Natural killer cell treated with Interleukin-12 subunit alpha and Interleukin-12 subunit beta and Interleukin-15 and Interleukin-18, amount 100 ng/mL, for 72 hours (primary cell): ENCODE measurements around the gene IL31. TPM values are rescaled to one million over a fixed set of nuclear protein-coding genes. Genes with fewer than 3 reads are reported as not detected.

Experiments
- ATAC-seq, 2 donors: fragments of 150-1000 bp; cut with Tn5 transposase in 1 of 2; sonication (Bioruptor Pico), chemical (Tn5 transposase) in 1 of 2; 2 replicates each; pipeline ENCODE4 v1.10.0; 2021
- DNase-seq: peaks from one replicate; pipeline ENCODE4 v3.0.0; 2022; ENCODE audit warnings: low spot score
- H3K27ac Mint-ChIP-seq, 2 donors: 1 replicate in 1 of 2; 2 replicates in 1 of 2; pipeline ENCODE4 v1.8.0; 2022; ENCODE audit warnings: mixed read lengths in 2 of 2, mild to moderate bottlenecking in 1 of 2, moderate library complexity in 1 of 2
- H3K27me3 Mint-ChIP-seq, 2 donors: 1 replicate in 1 of 2; 2 replicates in 1 of 2; pipeline ENCODE4 v1.8.0; 2022; ENCODE audit warnings: mixed read lengths in 2 of 2
- H3K36me3 Mint-ChIP-seq: one replicate; pipeline ENCODE4 v1.8.0; 2022; ENCODE audit warnings: mixed read lengths
- H3K4me1 Mint-ChIP-seq, 2 donors: 1 replicate in 1 of 2; 2 replicates in 1 of 2; pipeline ENCODE4 v1.8.0; 2022; ENCODE audit warnings: low read depth in 2 of 2, mixed read lengths in 2 of 2, mild to moderate bottlenecking in 1 of 2
- H3K4me3 Mint-ChIP-seq: one replicate; pipeline ENCODE4 v1.8.0; 2022; ENCODE audit warnings: mixed read lengths
- H3K9me3 Mint-ChIP-seq: 2 replicates; pipeline ENCODE4 v1.8.0; 2022; ENCODE audit warnings: mixed read lengths
- total RNA-seq, 2 donors: library from RNA; stranded (reverse); gene quantifications; one replicate each; pipeline ENCODE4 v1.2.3, GENCODE V29; 2022

The IL31 gene
- total RNA-seq, 2 donors from 2014 or later = not detected

GRCh38 chr12:122202017-122202416, 28.0 kb upstream of the IL31 start:
- DNase-seq (no peak), ATAC-seq (no peak)
- Mint-ChIP-seq H3K9me3 (no peaks in the 10 kb centered on the region), H3K36me3 (no peaks in the 10 kb centered on the region), H3K4me1 (peaks cover 14 to 26% of the 10 kb centered on the region in 2 donors), H3K27ac (no peak overlapping the region), H3K27me3 (peaks cover 11 to 17% of the 10 kb centered on the region in 2 donors), H3K4me3 (no peak overlapping the region)

DNA sequence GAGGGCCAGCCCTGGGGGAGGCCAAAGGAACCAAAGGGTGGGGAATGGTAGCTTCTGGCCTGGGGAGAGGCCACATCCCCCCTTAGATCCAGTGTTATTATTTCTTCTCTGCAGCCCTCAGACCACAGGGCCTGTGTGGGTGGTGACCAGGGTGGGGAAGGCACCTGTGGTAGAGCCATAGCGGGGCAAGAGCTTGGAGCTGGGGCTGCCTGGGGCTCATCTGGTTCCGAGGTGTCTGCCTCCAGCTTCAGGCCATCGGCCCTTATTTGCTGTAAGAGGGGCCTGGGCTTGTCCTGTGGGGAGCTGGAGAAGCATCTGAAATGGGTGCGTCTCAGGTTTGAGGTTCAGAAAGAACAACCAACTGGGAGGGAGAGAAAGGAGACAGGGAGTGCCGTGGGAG, 27.4 kb upstream of the IL31 start:
- DNase-seq = peak; percentile 51
- H3K36me3 Mint-ChIP-seq = no peaks in the 10 kb centered on the region
- ATAC-seq = no peak
- no peak overlapping the region for H3K4me3 Mint-ChIP-seq
- H3K9me3 Mint-ChIP-seq = no peaks in the 10 kb centered on the region
- H3K27ac Mint-ChIP-seq = no peak overlapping the region
- peaks cover 14 to 26% of the 10 kb centered on the region in 2 donors for H3K4me1 Mint-ChIP-seq
- peaks cover 11 to 17% of the 10 kb centered on the region in 2 donors for H3K27me3 Mint-ChIP-seq

- ATAC-seq (no peak), DNase-seq (peak; percentile 59)
- Mint-ChIP-seq H3K4me1 (peaks cover 14 to 26% of the 10 kb centered on the region in 2 donors), H3K27me3 (peaks cover 11 to 17% of the 10 kb centered on the region in 2 donors), H3K27ac (no peak overlapping the region), H3K36me3 (no peaks in the 10 kb centered on the region), H3K4me3 (no peak overlapping the region), H3K9me3 (no peaks in the 10 kb centered on the region)
These were observed 26.6 kb upstream of the IL31 start for GRCh38 chr12:122200541-122201175.

DNA sequence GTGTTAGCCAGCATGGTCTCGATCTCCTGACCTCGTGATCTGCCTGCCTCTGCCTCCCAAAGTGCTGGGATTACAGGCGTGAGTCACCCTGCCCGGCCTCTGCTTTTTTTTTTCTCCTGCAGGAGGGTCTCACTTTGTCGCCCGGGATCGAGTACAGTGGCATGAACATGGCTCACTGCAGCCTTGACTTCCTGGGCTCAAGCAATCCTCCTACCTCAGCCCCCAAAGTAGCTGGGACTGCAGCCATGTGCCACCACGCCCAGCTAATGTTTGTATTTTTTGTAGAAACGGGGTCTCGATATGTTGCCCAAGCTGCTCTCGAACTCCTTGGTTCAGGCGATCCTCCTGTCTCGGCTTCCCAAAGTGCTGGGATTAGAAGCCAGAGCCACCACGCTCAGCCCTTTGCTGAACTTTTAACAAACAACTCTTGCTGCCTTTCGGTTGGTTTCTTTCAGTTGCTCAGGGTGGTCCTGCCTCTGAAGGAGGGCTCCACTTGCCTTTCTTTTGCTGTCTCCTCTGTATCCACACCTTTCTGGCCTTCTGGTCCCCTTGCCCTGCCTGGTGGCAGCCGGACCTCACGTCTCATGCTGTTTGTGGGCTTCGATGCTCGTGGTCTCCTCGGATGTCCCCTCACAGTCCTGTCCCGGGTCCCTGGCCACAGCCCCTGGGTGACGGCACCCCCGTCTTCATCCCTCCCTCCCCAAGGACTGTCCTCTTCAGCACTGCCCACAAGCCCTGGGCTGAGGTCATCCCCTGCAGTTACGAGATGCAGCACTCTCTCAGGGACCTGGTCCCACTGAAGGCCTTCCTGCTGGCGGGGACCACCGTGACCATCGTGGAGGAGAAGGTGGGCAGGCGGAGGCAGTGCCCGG, 25.7 kb upstream of the IL31 start:
- H3K27ac Mint-ChIP-seq = no peak overlapping the region
- peak; percentile 44 for DNase-seq
- H3K27me3 Mint-ChIP-seq = peaks cover 3 to 11% of the 10 kb centered on the region in 2 donors
- H3K4me3 Mint-ChIP-seq = no peak overlapping the region
- no peak for ATAC-seq
- peaks cover 9 to 21% of the 10 kb centered on the region in 2 donors for H3K4me1 Mint-ChIP-seq
- no peaks in the 10 kb centered on the region for H3K9me3 Mint-ChIP-seq
- H3K36me3 Mint-ChIP-seq = no peaks in the 10 kb centered on the region

GRCh38 chr12:122197612-122197966, 23.6 kb upstream of the IL31 start:
- peaks cover 9 to 16% of the 10 kb centered on the region in 2 donors for H3K4me1 Mint-ChIP-seq
- DNase-seq (peak; percentile 5), ATAC-seq (no peak)
- peaks cover 0 to 6% of the 10 kb centered on the region in 2 donors for H3K27me3 Mint-ChIP-seq
- peak overlapping the region; percentile 52 for H3K4me3 Mint-ChIP-seq
- peak overlapping the region; percentile 72 to 82 for H3K27ac Mint-ChIP-seq
- H3K9me3 Mint-ChIP-seq = no peaks in the 10 kb centered on the region
- no peaks in the 10 kb centered on the region for H3K36me3 Mint-ChIP-seq

DNA sequence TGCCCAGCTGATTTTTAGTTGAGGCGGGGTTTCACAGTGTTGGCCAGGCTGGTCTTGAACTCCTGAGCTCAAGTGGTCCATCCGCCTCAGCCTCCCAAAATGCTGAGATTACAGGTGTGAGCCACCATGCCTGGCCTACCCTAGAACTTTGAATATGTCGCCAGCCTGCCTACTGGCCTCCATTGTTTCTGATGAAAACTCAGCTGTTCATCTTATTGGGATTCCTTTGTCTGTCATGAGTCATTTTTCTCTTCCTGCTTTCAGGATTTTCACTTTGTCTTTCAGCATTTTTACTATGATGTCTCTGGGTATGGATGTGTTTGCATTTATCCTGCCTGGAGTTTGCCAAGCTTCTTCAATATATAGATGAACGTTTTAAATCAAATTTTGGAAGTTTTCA, 21.4 kb upstream of the IL31 start:
- Mint-ChIP-seq H3K9me3 (no peaks in the 10 kb centered on the region), H3K27me3 (peaks cover 0 to 2% of the 10 kb centered on the region in 2 donors), H3K4me1 (peaks cover 9 to 16% of the 10 kb centered on the region in 2 donors), H3K4me3 (no peak overlapping the region), H3K27ac (no peak overlapping the region), H3K36me3 (no peaks in the 10 kb centered on the region)
- DNase-seq = no peak
- no peak for ATAC-seq

DNA sequence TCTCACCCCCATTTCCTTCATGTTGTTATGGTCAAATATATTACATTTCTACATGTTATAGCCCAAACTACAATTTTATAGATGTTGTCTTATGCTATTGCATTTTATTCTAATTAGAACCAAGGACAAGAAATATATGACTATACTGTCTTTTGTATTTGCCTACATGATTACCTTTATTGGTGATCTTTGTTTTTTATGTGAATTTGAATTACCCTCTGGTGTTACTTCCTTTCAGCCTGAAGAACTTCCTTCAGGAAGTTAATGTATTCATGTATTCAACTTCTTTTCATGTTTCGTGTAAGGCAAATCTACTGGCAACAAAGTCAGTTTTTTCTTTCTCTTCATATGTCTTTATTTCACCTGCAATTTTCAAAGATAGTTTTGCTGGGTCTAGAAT, 20.8 kb upstream of the IL31 start:
- ATAC-seq (no peak), DNase-seq (no peak)
- H3K36me3 Mint-ChIP-seq = no peaks in the 10 kb centered on the region
- no peak overlapping the region for H3K27ac Mint-ChIP-seq
- no peak overlapping the region for H3K4me3 Mint-ChIP-seq
- H3K27me3 Mint-ChIP-seq = no peaks in the 10 kb centered on the region
- no peaks in the 10 kb centered on the region for H3K9me3 Mint-ChIP-seq
- peaks cover 9 to 16% of the 10 kb centered on the region in 2 donors for H3K4me1 Mint-ChIP-seq

DNA sequence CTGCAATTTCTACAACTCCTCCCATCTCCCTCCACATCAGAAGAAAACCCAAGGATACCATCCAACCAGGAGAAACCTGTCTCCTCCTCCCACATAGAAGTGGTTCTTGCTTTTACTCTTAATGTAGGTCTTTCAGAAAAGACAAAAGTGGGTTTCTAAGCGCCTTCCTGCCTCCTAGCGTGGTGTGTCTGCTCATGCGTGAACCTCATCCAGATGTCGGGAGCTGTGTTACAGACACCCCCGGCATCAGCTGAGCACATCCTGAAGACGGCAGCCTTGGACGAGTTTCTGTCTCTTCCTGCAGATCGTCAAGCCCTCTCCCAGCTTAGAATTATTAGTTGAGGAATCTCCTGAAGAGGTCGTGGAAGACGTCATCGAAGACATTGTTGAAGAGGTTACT, 18.4 kb upstream of the IL31 start:
- H3K9me3 Mint-ChIP-seq = no peaks in the 10 kb centered on the region
- peaks cover 3 to 8% of the 10 kb centered on the region in 2 donors for H3K4me1 Mint-ChIP-seq
- DNase-seq = no peak
- H3K27me3 Mint-ChIP-seq = no peaks in the 10 kb centered on the region
- no peaks in the 10 kb centered on the region for H3K36me3 Mint-ChIP-seq
- H3K27ac Mint-ChIP-seq = peak overlapping the region in 1 of 2 donors; percentile 66
- no peak for ATAC-seq
- no peak overlapping the region for H3K4me3 Mint-ChIP-seq

GRCh38 chr12:122190842-122191668, 17.0 kb upstream of the IL31 start:
- H3K27me3 Mint-ChIP-seq = no peaks in the 10 kb centered on the region
- peak overlapping the region in 1 of 2 donors; percentile 58 for H3K27ac Mint-ChIP-seq
- no peaks in the 10 kb centered on the region for H3K36me3 Mint-ChIP-seq
- DNase-seq (peak; percentile 71), ATAC-seq (peak; percentile 82 to 87)
- H3K4me1 Mint-ChIP-seq = peaks cover 0 to 3% of the 10 kb centered on the region in 2 donors
- no peaks in the 10 kb centered on the region for H3K9me3 Mint-ChIP-seq
- no peak overlapping the region for H3K4me3 Mint-ChIP-seq

DNA sequence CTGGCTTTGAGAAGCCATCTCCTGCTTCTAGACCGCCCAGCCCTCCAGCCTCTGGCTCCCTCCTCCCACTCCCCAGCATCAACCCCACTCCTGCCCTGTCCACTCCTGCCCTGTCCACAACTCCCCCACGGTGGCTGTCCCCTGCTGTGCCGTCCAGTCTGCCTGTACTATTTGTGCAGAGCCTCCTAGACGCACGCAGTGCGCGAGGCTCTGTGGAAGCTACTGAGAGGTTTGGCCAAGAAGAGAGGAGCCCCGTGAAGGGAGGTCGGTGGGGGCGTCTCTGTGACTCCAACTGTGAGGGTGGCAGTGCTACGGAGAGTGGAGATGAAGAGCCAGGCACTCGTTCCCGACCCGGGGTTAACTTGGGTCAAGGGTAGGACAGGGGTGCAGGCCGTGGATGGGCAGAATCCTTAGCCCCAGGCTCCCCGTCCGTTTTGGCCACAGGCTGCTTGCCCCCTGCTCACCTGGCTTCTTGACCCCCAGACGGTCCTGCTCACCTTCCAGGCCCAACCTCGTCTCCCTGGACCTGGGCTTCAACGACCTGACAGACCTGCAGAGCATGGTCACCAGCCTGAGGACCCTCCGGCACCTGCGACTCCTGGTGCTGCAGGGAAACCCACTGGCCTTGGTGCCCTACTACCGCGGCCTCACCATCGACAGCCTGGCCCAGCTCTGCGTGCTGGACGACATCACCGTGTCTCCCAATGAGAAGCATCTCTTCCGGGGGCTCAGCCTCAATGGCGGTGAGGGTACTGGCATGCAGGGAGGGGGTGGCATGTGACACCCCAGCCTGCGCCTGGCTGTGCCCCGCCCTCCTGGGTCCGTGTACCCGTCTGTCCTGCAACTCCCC, 15.8 kb upstream of the IL31 start:
- Mint-ChIP-seq H3K36me3 (no peaks in the 10 kb centered on the region), H3K27me3 (no peaks in the 10 kb centered on the region), H3K9me3 (no peaks in the 10 kb centered on the region), H3K4me3 (no peak overlapping the region), H3K27ac (peak overlapping the region in 1 of 2 donors; percentile 58), H3K4me1 (peaks cover 5 to 12% of the 10 kb centered on the region in 2 donors)
- DNase-seq (no peak), ATAC-seq (no peak)

- ATAC-seq = no peak
- no peaks in the 10 kb centered on the region for H3K27me3 Mint-ChIP-seq
- H3K36me3 Mint-ChIP-seq = no peaks in the 10 kb centered on the region
- peaks cover 14 to 27% of the 10 kb centered on the region in 2 donors for H3K4me1 Mint-ChIP-seq
- H3K27ac Mint-ChIP-seq = no peak overlapping the region
- no peak for DNase-seq
- H3K4me3 Mint-ChIP-seq = no peak overlapping the region
- no peaks in the 10 kb centered on the region for H3K9me3 Mint-ChIP-seq
These were observed 13.4 kb upstream of the IL31 start for GRCh38 chr12:122187466-122187865.

DNA sequence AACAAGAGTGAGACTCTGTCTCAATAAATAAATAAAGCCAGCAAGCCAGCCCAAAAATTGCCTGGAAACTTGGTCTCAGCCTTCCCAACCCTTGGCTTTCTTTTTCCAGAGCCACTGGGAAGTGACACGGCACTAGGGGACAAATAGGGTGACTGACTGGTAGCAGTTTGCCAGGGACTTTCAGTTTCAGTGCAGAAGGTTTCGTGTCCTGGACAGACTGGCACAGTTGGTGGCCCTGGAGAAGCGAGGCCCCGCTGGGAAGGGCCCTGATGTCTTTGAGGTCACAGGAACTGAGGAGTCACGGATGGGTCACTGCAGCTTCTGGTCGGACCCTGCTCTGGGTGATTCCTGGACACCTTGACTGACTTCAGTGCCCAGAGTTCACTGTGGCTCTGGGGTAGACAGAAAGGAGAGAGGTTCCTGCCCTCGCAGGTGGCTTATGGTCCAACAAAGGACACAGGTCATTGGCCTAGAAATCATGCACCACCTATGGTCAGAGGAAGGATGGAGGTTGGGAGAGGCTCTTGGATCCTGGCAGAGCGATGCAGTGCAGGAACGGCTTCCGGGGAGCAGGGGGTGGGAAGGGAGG, 11.6 kb upstream of the IL31 start:
- DNase-seq (no peak), ATAC-seq (no peak)
- H3K4me3 Mint-ChIP-seq = no peak overlapping the region
- H3K9me3 Mint-ChIP-seq = no peaks in the 10 kb centered on the region
- H3K27me3 Mint-ChIP-seq = no peaks in the 10 kb centered on the region
- peak overlapping the region; percentile 86 to 94 for H3K27ac Mint-ChIP-seq
- peaks cover 14 to 24% of the 10 kb centered on the region in 2 donors for H3K4me1 Mint-ChIP-seq
- no peaks in the 10 kb centered on the region for H3K36me3 Mint-ChIP-seq

- Mint-ChIP-seq H3K9me3 (no peaks in the 10 kb centered on the region), H3K36me3 (no peaks in the 10 kb centered on the region), H3K27ac (peak overlapping the region; percentile 86 to 94), H3K27me3 (no peaks in the 10 kb centered on the region), H3K4me1 (peaks cover 14 to 24% of the 10 kb centered on the region in 2 donors), H3K4me3 (peak overlapping the region; percentile 84)
- ATAC-seq = no peak
- no peak for DNase-seq
These were observed 11.1 kb upstream of the IL31 start for GRCh38 chr12:122185079-122185478.
